GM10266 (cell line): Measurements from ENCODE around the gene MVB12B.

Source experiments
- DNase-seq: peaks from one replicate; pipeline ENCODE4 v3.0.0; 2012; ENCODE audit errors: extremely low spot score
- CTCF ChIP-seq: IDR thresholded peaks from 2 replicates; pipeline ENCODE4 v1.5.1; 2012; ENCODE audit warnings: mild to moderate bottlenecking, low read depth; ENCODE audit not compliant: control insufficient read depth, insufficient read depth; ENCODE audit errors: missing control alignments

The MVB12B gene

GRCh38 chr9:126496181-126496576, 169.6 kb downstream of the MVB12B start:
- DNase-seq = no peak
- TF ChIP-seq CTCF = no peak

GRCh38 chr9:126496781-126497659, 170.4 kb downstream of the MVB12B start:
- TF ChIP-seq CTCF = no peak
- no peak for DNase-seq

- TF ChIP-seq CTCF = no peak
- no peak for DNase-seq
These were observed 171.1 kb downstream of the MVB12B start for GRCh38 chr9:126497660-126498275.

GRCh38 chr9:126498331-126498730, 171.7 kb downstream of the MVB12B start:
- no peak for TF ChIP-seq CTCF
- DNase-seq = no peak

- peak; percentile 98 for TF ChIP-seq CTCF
- DNase-seq = peak; percentile 69
These were observed 172.6 kb downstream of the MVB12B start for GRCh38 chr9:126499005-126499910.

- DNase-seq = no peak
These were observed 173.4 kb downstream of the MVB12B start for GRCh38 chr9:126499911-126500599.

More at GRCh38 chr9:126499911-126500599, 173.4 kb downstream of the MVB12B start:
- TF ChIP-seq CTCF = no peak
